Fibroblast of skin of right quadriceps (primary cell): Measurements from ENCODE around the gene NPY4R.
"Not testable (repeated sequence)": the region's sequence is repeated elsewhere in the genome, so short reads cannot be mapped to it uniquely, and the experiment has no call there.

ENCODE experiments used
- DNase-seq: peaks from one replicate; pipeline ENCODE4 v3.0.0-alpha.2; 2013

The NPY4R gene

GRCh38 chr10:46451365-46451764 is 14.4 kb downstream of the NPY4R start:
- DNase-seq = not testable (repeated sequence)

GRCh38 chr10:46450829-46451228 is 14.9 kb downstream of the NPY4R start:
- DNase-seq = not testable (repeated sequence)

DNA sequence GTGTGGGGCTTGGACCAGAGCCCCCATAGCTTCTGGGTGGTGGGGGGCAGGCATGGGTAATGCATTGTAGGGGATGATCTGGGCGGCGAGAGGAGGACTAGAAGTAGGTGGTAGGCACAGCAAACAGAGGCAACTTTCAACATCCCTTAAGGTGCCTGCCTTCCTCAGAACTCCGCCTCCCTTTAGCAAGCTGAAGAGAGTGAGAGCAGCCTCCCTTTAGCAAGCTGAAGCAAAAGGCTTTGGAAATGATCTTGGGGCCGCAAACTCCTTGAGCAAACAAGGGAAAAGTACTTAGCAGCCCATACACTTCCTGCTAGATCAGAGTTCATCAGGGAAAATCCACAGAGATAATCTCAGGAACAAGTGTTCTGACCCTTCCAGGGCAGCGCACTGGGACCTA is 18.3 kb downstream of the NPY4R start:
- not testable (repeated sequence) for DNase-seq

- DNase-seq = not testable (repeated sequence)
Measured at GRCh38 chr10:46445389-46446122, 20.2 kb downstream of the NPY4R start.

DNA sequence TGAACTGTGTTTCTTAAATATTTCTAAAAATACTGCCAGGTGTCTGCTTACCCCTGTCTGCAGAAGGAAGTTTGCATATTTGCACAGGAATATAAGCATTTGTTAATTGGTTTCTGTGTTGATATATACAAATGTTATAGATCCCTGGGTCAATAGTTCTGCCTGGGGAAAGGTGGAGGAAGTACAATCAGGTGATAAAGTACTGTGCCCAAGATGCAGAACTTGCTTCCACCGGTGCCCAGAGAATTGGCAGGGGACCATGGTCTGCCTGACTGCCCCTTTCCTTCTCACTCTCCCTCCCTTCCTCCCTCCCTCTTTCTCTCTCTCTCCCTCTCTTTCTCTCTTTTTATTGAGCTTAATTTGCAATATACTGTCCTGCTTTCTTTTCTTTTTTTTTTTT is 22.3 kb downstream of the NPY4R start:
- not testable (repeated sequence) for DNase-seq

GRCh38 chr10:46442706-46443275 is 23.0 kb downstream of the NPY4R start:
- DNase-seq = not testable (repeated sequence)

DNA sequence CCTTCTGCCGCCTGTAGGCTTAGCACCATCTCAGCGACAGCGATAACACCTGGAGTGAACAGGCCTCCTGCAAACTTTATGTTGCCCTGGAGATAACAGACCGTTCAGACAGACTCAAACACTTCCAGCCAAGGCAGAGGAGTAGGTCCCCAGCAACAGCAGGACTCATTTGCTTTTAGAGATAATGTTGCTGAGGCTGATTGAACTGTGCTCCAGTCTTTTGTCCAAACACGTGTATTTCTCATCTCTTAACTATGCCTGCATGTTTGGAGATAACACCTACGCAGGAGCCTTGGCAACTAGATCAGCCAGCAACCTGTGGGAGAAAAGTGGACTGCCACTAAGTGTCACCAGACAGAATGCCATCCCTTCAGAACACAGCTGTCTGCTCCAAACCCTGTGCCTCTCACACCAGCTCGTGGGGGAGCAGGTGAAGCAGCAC is 23.9 kb downstream of the NPY4R start:
- DNase-seq = not testable (repeated sequence)

- not testable (repeated sequence) for DNase-seq
Measured at GRCh38 chr10:46440942-46441341, 24.8 kb downstream of the NPY4R start.

- not testable (repeated sequence) for DNase-seq
Measured at GRCh38 chr10:46423550-46423949, 42.2 kb downstream of the NPY4R start.

GRCh38 chr10:46419570-46420379 is 46.0 kb downstream of the NPY4R start:
- DNase-seq = not testable (repeated sequence)

- not testable (repeated sequence) for DNase-seq
Measured at GRCh38 chr10:46418283-46418682, 47.5 kb downstream of the NPY4R start.

- not testable (repeated sequence) for DNase-seq
Measured at GRCh38 chr10:46415291-46415690, 50.5 kb downstream of the NPY4R start.

GRCh38 chr10:46412665-46413064 is 53.1 kb downstream of the NPY4R start:
- DNase-seq = not testable (repeated sequence)

- not testable (repeated sequence) for DNase-seq
Measured at GRCh38 chr10:46411123-46411522, 54.6 kb downstream of the NPY4R start.
